ENCODE measurements around the gene NOS1AP.

- TF ChIP-seq, protein P1, sequence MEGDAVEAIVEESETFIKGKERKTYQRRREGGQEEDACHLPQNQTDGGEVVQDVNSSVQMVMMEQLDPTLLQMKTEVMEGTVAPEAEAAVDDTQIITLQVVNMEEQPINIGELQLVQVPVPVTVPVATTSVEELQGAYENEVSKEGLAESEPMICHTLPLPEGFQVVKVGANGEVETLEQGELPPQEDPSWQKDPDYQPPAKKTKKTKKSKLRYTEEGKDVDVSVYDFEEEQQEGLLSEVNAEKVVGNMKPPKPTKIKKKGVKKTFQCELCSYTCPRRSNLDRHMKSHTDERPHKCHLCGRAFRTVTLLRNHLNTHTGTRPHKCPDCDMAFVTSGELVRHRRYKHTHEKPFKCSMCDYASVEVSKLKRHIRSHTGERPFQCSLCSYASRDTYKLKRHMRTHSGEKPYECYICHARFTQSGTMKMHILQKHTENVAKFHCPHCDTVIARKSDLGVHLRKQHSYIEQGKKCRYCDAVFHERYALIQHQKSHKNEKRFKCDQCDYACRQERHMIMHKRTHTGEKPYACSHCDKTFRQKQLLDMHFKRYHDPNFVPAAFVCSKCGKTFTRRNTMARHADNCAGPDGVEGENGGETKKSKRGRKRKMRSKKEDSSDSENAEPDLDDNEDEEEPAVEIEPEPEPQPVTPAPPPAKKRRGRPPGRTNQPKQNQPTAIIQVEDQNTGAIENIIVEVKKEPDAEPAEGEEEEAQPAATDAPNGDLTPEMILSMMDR (IDR thresholded peaks at IDR 0.05; ENCODE audit: low read length): no peak
- TF ChIP-seq EZH2phosphoT487 (IDR thresholded peaks at IDR 0.05; ENCODE audit: low read length): no peak
Measured at GRCh38 chr1:162042361-162042760, 27.1 kb upstream of the NOS1AP start.
